Epithelial cell of proximal tubule (primary cell): Measurements from ENCODE around the gene TMEM179. TPM values are rescaled to one million over a fixed set of nuclear protein-coding genes. Genes with fewer than 3 reads are reported as not detected.

Source experiments
- DNase-seq: peaks from one replicate; pipeline ENCODE4 v3.0.0-alpha.2; 2011; ENCODE audit warnings: low read depth
- H3K4me3 ChIP-seq: 2 replicates; pipeline ENCODE4 v1.5.1; 2011; ENCODE audit warnings: low read depth, mild to moderate bottlenecking, low read length
- CTCF ChIP-seq: conservative IDR thresholded peaks from 2 replicates; pipeline ENCODE4 v1.5.1; 2012; ENCODE audit warnings: low read depth, mild to moderate bottlenecking, low read length
- total RNA-seq: library from RNA; depleted of rRNA; stranded (reverse); fragments of >200 nt; gene quantifications from 2 replicates; pipeline ENCODE4 v1.2.3, GENCODE V29; 2015

Gene TMEM179
- total RNA-seq, 1 donor from 2014 or later: not detected

- TF ChIP-seq CTCF: no peak
- DNase-seq: no peak
- no peak overlapping the region for H3K4me3 ChIP-seq
These were observed 4.4 kb downstream of the TMEM179 start for GRCh38 chr14:104600141-104600643.

- no peak for DNase-seq
- no peak overlapping the region for H3K4me3 ChIP-seq
- TF ChIP-seq CTCF: no peak
These were observed 5.1 kb downstream of the TMEM179 start for GRCh38 chr14:104599446-104599845.

DNA sequence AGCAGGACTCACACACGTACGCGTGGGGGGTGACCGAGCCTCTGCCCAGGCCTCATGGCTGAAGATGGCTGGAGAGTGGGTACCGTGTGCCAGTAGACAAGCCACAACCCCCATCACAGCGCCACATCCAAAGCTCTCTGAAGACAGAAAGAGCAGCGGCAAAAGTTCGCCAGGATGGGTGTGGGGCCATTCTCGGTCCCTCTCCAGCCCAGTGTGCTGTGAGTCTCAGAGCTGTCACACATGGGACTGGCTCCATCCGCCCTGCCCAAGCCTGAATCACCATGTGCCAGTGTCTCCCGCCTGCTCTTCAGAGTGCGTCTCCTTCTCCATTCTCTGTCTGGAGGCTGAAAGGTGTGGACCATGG is 5.7 kb downstream of the TMEM179 start:
- no peak overlapping the region for H3K4me3 ChIP-seq
- no peak for DNase-seq
- TF ChIP-seq CTCF: no peak

GRCh38 chr14:104598039-104598909 is 6.3 kb downstream of the TMEM179 start:
- H3K4me3 ChIP-seq: no peak overlapping the region
- no peak for DNase-seq
- no peak for TF ChIP-seq CTCF

DNA sequence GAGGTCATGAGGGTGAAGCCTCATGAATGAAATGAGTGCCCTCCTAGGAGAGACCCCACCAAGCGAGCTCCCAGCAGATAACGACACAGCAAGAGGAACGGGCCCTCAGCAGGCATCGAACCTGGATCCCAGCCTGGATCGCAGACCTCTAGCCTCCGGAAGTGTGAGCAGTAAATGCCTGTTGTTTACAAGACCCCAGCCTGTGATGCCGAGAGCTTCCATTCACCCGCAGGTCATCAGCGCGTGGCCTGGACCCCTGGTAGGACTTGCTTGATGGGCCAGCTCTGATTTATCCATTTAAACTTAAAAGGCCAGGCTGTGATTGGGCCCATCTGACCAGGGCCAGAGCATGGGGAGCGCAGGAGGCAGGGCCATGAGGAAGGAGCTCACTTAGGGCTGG is 7.0 kb downstream of the TMEM179 start:
- no peak for DNase-seq
- no peak for TF ChIP-seq CTCF
- no peak overlapping the region for H3K4me3 ChIP-seq

DNA sequence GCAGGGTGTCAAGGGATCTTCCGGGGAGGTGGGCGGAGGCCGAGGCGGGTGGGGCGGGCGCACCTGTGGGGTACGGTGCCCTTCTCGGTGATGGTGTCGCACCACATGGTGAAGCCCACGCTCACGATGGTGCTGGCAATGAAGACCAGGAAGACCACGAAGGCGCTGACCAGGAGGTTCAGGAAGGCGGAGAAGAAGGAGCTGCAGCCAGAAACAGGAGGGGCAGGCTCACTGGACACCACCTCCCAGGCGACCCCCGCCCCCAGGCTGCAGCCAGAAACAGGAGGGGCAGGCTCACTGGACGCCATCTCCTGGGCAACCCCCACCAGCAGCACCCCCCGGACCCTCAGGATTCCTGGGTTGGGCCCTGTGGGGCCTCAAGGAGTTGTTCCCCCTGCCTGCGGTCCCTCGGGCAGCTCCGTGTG is 7.6 kb downstream of the TMEM179 start:
- H3K4me3 ChIP-seq: no peak overlapping the region
- TF ChIP-seq CTCF: no peak

GRCh38 chr14:104596451-104596918 is 8.1 kb downstream of the TMEM179 start:
- DNase-seq: no peak
- H3K4me3 ChIP-seq: no peak overlapping the region
- no peak for TF ChIP-seq CTCF

More for the DNA sequence above, 7.6 kb downstream of the TMEM179 start:
- DNase-seq: no peak
